Activated naive CD8-positive, alpha-beta T cell treated with anti-CD3 and anti-CD28 coated beads, Interleukin-2, amount 10 ng/mL, durations not matched to agents 7 days and 5 days (primary cell): ENCODE data around the gene TAGLN3. TPM values are rescaled to one million over a fixed set of nuclear protein-coding genes. Genes with fewer than 3 reads are reported as not detected.

Experiments used
- ATAC-seq: fragments of 150-1000 bp; cut with Tn5 transposase; one replicate; pipeline ENCODE4 v1.10.0; 2021; ENCODE audit warnings: low read depth, moderate library complexity
- POLR2A ChIA-PET: fragments of 350-600 bp; sonication (Branson Sonifier 250); formaldehyde crosslinking; loops from one replicate; lab custom pipeline; 2021; ENCODE audit warnings: antibody characterized with exemption; lab: Charles Lee
- DNase-seq: peaks from one replicate; pipeline ENCODE4 v3.0.0; 2021
- H3K27ac Mint-ChIP-seq: one replicate; pipeline ENCODE4 v1.8.0; 2022; ENCODE audit warnings: mild to moderate bottlenecking, mixed read lengths
- H3K27me3 Mint-ChIP-seq: one replicate; pipeline ENCODE4 v1.8.0; 2022; ENCODE audit warnings: mild to moderate bottlenecking, moderate library complexity, mixed read lengths
- H3K36me3 Mint-ChIP-seq: one replicate; pipeline ENCODE4 v1.8.0; 2021; ENCODE audit warnings: mild to moderate bottlenecking, mixed read lengths
- H3K4me1 Mint-ChIP-seq: one replicate; pipeline ENCODE4 v1.8.0; 2021; ENCODE audit warnings: mixed read lengths
- H3K4me3 Mint-ChIP-seq: one replicate; pipeline ENCODE4 v1.8.0; 2022; ENCODE audit warnings: mild to moderate bottlenecking, moderate library complexity, mixed read lengths
- H3K9me3 Mint-ChIP-seq: one replicate; pipeline ENCODE4 v1.8.0; 2021; ENCODE audit warnings: mixed read lengths
- total RNA-seq, 2 experiments: library from RNA; stranded (reverse); gene quantifications; one replicate each; pipeline ENCODE4 v1.2.3, GENCODE V29; 2021

Gene TAGLN3
- not detected for total RNA-seq

DNA sequence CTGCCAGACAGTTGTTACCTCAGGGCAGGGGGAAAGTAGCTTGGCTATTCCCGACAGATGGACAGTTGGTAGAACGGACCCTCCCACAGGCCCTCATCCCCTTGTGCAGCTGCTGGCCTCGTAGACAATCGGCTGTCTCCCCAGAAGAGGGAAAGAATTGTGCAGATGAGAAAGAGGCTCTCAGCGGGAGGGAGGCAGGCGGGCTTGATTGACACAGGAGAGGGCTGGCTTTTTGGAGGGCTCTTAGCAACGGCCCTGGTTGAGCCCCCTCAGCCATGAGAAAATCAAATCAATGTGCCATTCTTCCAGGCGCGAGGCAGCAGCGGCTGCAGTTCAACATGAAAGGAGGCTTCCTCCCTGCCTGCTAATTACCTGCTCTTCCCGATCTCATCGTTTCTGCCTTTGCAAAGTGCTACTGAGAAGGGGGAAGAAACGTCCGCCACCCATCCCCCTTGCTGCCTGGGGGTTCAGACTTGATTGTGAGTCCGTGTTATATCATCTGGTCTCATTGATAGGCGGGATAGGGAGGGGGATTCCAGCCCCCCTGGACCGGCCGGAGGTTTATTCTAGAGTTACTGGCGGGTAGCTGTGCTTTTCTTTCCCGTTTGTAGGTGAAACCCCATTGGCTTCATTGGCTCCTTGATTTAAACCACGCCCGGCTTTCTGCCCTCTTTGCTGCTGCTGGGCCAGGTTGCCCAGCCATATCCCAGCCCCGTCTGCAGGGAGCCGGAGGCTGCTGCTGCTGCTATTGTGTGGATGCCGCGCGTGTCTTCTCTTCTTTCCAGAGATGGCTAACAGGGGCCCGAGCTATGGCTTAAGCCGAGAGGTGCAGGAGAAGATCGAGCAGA lies at the start of gene TAGLN3:
TAGLN3 (plus strand) TSS at position 287 of the 848 bp plus-strand sequence; CDS start at position 788, 501 bp downstream.
- H3K36me3 Mint-ChIP-seq, result peaks cover 4% of the 10 kb centered on the region
- H3K27ac Mint-ChIP-seq, result no peak within 1 kb of the TSS
- POLR2A ChIA-PET, result interaction anchor here (0.7 kb wide), 1 partner anchor 19 kb away, joined by 3 read pairs; no protein-coding TSS in a partner anchor

DNA sequence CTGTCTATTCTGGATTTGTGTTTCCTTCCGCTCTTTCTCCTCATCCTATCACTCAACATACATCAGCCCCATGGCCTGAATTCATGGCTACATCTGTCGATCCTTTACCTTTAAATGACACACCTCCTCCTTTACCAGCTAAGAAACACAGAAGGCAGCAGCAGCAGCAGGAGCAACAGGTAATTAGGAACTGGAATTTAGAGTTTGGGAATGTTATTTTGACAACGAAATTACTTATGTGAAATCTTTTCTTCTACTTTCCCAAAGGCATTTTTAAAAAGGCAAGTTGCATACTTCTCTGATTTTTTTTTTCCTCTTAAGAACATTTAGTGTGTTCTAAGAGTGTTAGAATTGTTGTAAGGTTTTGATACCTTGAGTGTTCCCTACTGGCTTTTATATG lies 49.0 kb upstream of the TAGLN3 start:
- Mint-ChIP-seq H3K9me3 (no peaks in the 10 kb centered on the region), H3K27me3 (peaks cover 4% of the 10 kb centered on the region), H3K27ac (no peak overlapping the region), H3K4me3 (no peak overlapping the region), H3K4me1 (no peaks in the 10 kb centered on the region), H3K36me3 (no peaks in the 10 kb centered on the region)
- POLR2A ChIA-PET, result no interaction called here
- ATAC-seq, result no peak
- no peak for DNase-seq

More for the DNA sequence above, at the start of gene TAGLN3:
- Mint-ChIP-seq H3K9me3 (no peaks in the 10 kb centered on the region), H3K27me3 (no peaks in the 10 kb centered on the region), H3K4me1 (peaks cover 26% of the 10 kb centered on the region), H3K4me3 (peak within 1 kb of the TSS; percentile 74)
- DNase-seq (no peak), ATAC-seq (no peak)

DNA sequence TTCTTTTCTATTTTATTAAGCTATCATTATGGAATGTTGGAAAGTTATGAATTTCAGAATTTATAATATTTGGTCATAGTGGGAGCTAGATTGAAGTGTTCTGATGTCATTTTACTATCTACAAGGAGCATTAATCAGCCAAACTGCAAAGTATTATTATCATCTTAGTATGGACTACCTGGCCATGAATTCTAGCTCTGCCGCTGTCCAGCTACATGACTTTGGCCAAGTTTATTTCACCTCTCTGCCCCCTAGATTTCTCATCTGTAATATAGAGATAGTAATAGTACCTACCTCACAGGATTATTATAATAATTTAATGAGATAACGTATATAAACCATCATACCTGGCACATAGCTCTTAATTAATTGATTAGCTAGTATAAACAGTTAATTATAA lies 47.7 kb upstream of the TAGLN3 start:
- Mint-ChIP-seq H3K4me3 (no peak overlapping the region), H3K27me3 (no peaks in the 10 kb centered on the region), H3K4me1 (no peaks in the 10 kb centered on the region), H3K27ac (no peak overlapping the region), H3K9me3 (no peaks in the 10 kb centered on the region), H3K36me3 (no peaks in the 10 kb centered on the region)
- ATAC-seq, result no peak
- no peak for DNase-seq
- POLR2A ChIA-PET, result no interaction called here

DNA sequence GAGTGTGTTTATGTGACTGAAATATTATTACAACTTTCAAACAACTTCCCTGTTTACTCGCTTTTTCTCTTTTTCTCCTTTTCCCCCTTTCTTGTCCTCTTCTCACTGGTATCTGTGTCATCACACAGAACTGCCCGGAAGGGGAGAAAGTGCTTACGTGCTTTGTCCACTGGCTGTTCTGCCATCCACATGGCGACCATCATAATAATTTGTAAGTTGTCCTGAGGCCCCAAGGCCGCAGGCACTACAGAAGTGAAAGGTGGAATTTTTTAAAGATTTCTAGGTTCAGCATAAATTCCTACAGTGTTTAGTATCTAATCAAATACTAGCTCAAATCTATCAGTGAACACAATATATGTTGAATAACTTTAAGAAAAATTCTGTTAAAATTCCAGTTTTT lies 46.6 kb upstream of the TAGLN3 start:
- Mint-ChIP-seq H3K36me3 (no peaks in the 10 kb centered on the region), H3K27ac (no peak overlapping the region), H3K4me3 (no peak overlapping the region), H3K27me3 (no peaks in the 10 kb centered on the region), H3K9me3 (no peaks in the 10 kb centered on the region), H3K4me1 (no peaks in the 10 kb centered on the region)
- no peak for ATAC-seq
- POLR2A ChIA-PET, result no interaction called here
- DNase-seq, result no peak

DNA sequence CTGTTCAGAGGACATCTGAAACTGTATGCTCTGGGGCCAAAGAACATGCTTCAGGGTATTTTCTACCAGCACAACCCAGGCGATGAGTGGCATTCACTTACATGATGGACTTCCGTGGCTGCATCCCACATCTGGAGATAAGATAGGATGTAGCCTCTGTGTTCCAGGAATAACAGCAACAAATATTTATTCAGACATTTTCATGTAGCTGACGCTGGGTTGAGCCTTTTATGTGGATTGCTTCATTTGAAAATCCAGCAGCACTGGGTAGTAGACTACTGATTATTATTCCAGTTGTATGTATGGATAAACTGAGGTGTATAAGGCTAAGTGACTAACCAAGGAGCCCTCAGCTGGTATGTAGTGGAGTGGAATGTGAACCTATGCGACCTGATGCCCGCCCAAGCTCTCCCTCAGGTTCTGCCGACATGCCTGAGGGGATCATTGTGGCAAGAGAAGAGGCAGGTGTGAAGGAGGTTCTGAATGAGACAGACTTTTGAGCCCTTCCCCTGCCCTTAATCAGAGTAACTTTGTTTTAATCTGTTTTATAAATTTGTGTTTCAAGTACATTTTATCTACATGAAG lies 45.8 kb upstream of the TAGLN3 start:
- peaks cover 3% of the 10 kb centered on the region for H3K4me1 Mint-ChIP-seq
- POLR2A ChIA-PET, result no interaction called here
- no peaks in the 10 kb centered on the region for H3K27me3 Mint-ChIP-seq
- no peak overlapping the region for H3K4me3 Mint-ChIP-seq
- H3K36me3 Mint-ChIP-seq, result no peaks in the 10 kb centered on the region
- DNase-seq (no peak), ATAC-seq (no peak)
- H3K27ac Mint-ChIP-seq, result no peak overlapping the region
- H3K9me3 Mint-ChIP-seq, result no peaks in the 10 kb centered on the region

DNA sequence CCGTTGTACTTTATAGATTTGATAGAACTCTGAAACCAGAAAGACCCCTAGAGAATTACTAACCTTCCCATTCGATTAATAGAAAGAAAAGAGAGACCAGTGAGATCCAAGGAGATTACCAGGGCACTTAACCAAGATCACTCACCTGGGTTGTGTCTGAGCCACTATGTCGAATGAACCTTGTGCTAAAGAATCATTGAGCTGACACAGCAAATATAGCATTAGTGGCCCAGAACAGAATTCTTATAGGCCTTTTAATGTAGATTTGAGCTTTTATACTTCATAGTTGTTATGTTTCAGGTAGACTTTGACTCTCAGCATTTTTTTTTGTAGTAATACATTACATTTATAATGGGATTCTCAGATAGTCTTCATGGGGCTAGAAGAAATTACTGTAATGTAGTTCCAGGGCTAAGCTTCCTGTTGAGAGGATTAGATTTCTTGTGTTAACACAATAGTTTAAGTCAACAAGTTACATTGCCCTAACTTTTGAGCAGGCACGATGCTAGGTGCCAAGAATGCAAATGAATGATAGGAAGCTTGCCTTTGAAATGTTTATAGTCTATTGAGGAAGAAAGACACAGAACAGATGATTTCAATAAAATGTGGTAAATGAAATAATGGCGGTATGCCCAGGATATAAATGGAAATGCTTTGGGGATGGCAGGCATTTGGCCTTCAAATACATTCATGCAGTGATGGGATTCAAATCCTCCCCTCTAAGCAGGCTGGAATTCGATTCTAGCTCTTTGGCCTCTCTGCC lies 44.3 kb upstream of the TAGLN3 start:
- no peaks in the 10 kb centered on the region for H3K36me3 Mint-ChIP-seq
- H3K4me3 Mint-ChIP-seq, result no peak overlapping the region
- POLR2A ChIA-PET, result interaction anchor here (0.9 kb wide), 1 partner anchor 8 kb away, joined by 3 read pairs; no protein-coding TSS in a partner anchor
- DNase-seq, result no peak
- no peaks in the 10 kb centered on the region for H3K9me3 Mint-ChIP-seq
- H3K27ac Mint-ChIP-seq, result no peak overlapping the region
- ATAC-seq, result no peak
- no peaks in the 10 kb centered on the region for H3K27me3 Mint-ChIP-seq
- peaks cover 3% of the 10 kb centered on the region for H3K4me1 Mint-ChIP-seq

DNA sequence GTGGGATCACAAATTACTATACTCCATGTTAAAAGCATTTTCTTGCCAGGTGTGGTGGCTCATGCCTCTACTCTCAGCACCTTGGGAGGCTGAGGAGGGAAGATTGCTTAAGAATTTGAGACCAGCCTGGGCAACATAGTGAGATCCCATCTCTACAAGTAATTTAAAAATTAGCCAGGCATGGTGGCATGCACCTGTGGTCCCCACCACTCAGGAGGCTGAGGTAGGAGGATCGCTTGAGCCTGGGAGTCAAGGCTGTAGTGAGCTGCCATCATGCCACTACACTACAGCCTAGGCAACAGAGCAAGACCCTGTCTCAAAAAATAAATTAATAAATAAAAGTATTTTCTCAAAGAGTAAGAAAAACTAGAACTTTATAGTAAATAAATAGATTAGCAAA lies 42.8 kb upstream of the TAGLN3 start:
- Mint-ChIP-seq H3K4me1 (peaks cover 3% of the 10 kb centered on the region), H3K27me3 (no peaks in the 10 kb centered on the region), H3K27ac (no peak overlapping the region), H3K4me3 (no peak overlapping the region), H3K36me3 (no peaks in the 10 kb centered on the region), H3K9me3 (peaks cover 2% of the 10 kb centered on the region)
- POLR2A ChIA-PET, result no interaction called here
- no peak for DNase-seq
- ATAC-seq, result no peak

DNA sequence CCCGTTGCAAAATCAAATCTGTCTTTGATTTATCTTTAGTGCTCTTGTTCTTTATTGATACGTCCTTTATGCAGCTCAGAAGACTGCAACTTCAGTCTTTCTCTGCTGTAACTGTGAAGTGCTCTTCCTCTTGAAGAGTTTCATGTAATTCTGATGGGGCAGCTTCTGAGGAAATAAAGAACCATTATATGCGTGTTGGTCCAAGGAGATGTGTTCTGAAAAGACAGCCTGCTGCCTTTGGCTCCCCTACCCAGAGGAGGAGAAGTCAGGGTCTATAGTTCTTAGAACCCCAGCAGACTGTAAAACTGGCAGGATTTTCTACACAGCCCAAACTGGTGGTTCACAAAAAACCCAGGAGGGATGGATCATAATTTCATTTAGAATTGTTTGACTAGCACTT lies 42.3 kb upstream of the TAGLN3 start:
- no peaks in the 10 kb centered on the region for H3K36me3 Mint-ChIP-seq
- no peaks in the 10 kb centered on the region for H3K27me3 Mint-ChIP-seq
- ATAC-seq, result no peak
- peaks cover 2% of the 10 kb centered on the region for H3K9me3 Mint-ChIP-seq
- peaks cover 3% of the 10 kb centered on the region for H3K4me1 Mint-ChIP-seq
- POLR2A ChIA-PET, result no interaction called here
- H3K4me3 Mint-ChIP-seq, result no peak overlapping the region
- no peak for DNase-seq
- H3K27ac Mint-ChIP-seq, result no peak overlapping the region

DNA sequence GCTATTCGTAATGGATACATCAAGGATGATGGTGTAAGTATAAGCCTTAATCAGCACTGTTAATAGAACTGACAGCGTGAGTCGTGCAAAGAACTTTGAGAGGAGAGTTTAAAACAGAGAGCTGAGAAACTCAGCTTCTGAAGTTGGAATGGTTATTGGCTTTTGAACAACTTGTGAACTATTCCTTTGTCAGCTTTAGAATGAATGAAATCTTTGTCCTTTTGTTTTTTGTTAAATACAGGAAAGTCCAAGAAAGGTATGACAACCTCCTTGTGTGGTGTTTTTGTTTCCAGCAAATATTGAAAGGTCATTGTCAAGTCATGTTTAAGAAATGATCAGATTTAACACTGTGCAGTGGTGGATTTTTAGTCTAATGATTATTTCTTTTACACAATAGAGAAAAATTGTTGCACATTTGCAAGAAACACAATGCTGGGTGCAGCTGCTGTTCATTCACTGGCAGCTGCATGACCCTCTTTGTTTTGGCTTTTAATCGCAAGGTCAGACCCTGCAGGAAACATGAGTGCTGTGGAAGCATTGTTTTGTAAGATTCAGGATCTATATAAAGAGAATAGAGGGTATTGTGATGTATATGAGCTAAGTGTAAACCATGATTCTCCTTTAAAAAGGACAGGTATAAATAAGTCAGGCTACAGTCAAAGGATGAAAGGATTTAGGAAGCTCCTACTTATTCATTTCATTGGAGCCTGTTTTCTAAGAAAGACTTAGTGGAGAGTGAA lies 41.6 kb upstream of the TAGLN3 start:
- POLR2A ChIA-PET, result no interaction called here
- ATAC-seq, result no peak
- Mint-ChIP-seq H3K9me3 (peaks cover 2% of the 10 kb centered on the region), H3K36me3 (no peaks in the 10 kb centered on the region), H3K27me3 (no peaks in the 10 kb centered on the region), H3K4me3 (no peak overlapping the region), H3K27ac (no peak overlapping the region), H3K4me1 (peaks cover 3% of the 10 kb centered on the region)
- DNase-seq, result no peak

DNA sequence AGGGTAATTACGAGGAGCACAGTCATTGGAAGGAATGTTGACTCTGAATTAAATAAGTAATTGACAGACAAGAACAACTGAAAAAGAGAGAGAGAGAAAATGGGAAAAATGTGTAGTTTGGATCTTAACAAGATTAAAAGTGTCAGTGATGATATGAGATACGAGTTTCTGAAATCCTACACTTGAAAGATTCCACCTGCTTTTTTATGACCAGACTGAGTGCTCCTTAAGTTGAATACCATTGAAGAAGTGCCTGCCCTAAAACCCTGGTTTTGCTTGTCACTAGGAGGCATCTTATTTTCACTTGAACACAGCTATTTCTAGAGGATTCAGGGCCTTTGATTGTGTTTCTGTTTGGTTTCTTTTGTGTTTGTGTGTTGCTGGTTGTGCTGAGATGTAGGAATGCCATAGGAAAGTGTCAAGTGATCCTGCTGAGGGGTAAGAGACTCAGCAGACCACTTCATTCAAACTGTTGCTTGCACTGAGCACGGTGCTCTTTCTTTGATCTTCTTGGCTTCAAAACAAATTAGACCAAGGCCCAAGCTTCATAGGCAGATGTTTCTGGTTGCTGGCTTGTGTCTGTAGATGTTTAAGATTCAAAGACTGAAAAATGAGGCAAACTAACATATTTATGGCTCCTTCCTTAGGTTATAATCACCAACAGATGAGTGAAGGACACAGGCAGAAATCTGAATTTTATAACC lies 37.1 kb upstream of the TAGLN3 start:
- Mint-ChIP-seq H3K27ac (no peak overlapping the region), H3K27me3 (no peaks in the 10 kb centered on the region), H3K36me3 (no peaks in the 10 kb centered on the region), H3K9me3 (peaks cover 2% of the 10 kb centered on the region), H3K4me1 (peaks cover 3% of the 10 kb centered on the region), H3K4me3 (no peak overlapping the region)
- no peak for DNase-seq
- ATAC-seq, result no peak
- POLR2A ChIA-PET, result no interaction called here

DNA sequence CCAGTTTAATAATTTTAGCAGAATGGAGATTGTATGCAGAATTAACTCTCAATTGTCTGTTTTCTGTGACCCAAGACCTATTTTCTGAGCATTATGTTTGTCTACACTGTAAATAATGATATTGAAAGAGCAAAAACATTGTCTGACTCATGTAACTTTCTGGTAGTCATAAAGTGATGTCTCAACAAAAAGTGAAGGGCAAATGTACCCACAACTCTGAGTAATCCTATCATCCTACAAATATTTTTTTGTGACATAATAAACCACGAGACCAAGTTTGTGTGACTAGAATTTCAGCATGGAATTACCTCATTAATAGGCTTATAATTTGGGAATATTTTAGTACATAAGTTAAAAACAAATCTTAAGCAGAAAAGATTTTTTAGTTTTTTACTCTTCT lies 35.3 kb upstream of the TAGLN3 start:
- Mint-ChIP-seq H3K27me3 (peaks cover 1% of the 10 kb centered on the region), H3K9me3 (peaks cover 2% of the 10 kb centered on the region), H3K4me1 (peaks cover 6% of the 10 kb centered on the region), H3K27ac (no peak overlapping the region), H3K36me3 (no peaks in the 10 kb centered on the region), H3K4me3 (no peak overlapping the region)
- ATAC-seq (no peak), DNase-seq (no peak)
- POLR2A ChIA-PET, result no interaction called here

DNA sequence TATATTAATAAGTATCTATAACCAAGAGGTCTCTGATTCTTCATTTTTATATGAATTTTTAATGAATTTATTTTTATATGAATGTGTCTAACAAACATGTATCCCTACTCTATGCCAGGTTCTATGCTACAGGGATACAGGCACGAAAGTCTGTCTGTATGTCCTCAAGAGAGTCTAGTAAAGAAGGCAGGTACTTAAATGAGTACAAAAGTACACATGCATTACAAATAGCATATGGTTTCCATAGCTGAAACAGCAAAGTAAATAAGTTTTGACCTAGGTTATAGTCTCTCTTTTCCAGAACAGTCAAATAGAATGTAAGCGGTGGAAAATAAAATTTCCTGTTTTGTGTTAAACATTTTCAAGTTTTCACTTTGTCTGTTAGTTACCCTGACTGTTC lies 33.2 kb upstream of the TAGLN3 start:
- H3K9me3 Mint-ChIP-seq, result no peaks in the 10 kb centered on the region
- no peaks in the 10 kb centered on the region for H3K36me3 Mint-ChIP-seq
- ATAC-seq (no peak), DNase-seq (no peak)
- H3K27me3 Mint-ChIP-seq, result peaks cover 1% of the 10 kb centered on the region
- POLR2A ChIA-PET, result interaction anchor here (0.6 kb wide), 1 partner anchor 902 kb away, joined by 3 read pairs; no protein-coding TSS in a partner anchor
- no peak overlapping the region for H3K27ac Mint-ChIP-seq
- H3K4me3 Mint-ChIP-seq, result no peak overlapping the region
- peaks cover 6% of the 10 kb centered on the region for H3K4me1 Mint-ChIP-seq
